GM19397 (cell line): Measurements from ENCODE around the gene STIM2.
"Not testable (repeated sequence)": the region's sequence is repeated elsewhere in the genome, so short reads cannot be mapped to it uniquely, and the experiment has no call there.

Experiments used
- ATAC-seq: cut with Tn5 transposase; IDR thresholded peaks from one replicate; pipeline ENCODE4 v1.9.1; 2021; ENCODE audit warnings: mild to moderate bottlenecking, moderate library complexity; ENCODE audit not compliant: unreplicated experiment

STIM2 gene

GRCh38 chr4:26866781-26867180 lies 6.1 kb downstream of the STIM2 start:
- ATAC-seq, result no peak

GRCh38 chr4:26867914-26868684 lies 7.5 kb downstream of the STIM2 start:
- no peak for ATAC-seq

DNA sequence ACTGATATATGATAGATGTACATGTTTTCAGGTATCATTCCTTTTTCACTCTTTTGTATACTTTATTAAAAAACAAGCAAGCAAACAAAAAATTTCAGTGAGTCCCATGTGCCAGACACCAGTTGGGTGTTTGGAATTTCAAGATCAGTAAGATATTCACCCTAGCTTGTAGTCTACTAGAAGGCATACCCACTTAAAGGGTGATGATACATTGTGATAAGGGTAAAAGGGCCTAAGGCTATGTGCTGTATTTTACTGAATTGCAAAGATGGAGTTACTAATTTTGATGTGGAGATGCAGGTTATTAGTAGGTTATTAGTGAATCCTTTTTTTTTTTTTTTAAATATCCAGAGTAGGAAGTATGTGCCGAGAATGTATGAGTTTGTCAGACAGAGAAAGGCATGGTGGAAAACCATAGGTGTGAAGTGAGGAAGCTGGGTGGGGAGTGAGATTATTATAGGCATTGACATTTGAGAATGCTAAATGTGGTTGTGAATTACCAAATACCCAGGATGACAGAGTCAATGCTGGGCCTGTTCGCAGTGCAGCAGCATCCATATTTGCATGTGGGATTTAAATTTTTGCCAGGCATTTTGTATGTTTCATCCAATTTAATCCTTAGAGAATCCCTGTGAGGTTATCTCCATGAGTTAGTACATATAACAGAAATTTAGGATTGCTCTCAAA lies 10.1 kb downstream of the STIM2 start:
- ATAC-seq, result no peak

- ATAC-seq, result no peak
Measured at GRCh38 chr4:26871611-26872010, 11.0 kb downstream of the STIM2 start.

DNA sequence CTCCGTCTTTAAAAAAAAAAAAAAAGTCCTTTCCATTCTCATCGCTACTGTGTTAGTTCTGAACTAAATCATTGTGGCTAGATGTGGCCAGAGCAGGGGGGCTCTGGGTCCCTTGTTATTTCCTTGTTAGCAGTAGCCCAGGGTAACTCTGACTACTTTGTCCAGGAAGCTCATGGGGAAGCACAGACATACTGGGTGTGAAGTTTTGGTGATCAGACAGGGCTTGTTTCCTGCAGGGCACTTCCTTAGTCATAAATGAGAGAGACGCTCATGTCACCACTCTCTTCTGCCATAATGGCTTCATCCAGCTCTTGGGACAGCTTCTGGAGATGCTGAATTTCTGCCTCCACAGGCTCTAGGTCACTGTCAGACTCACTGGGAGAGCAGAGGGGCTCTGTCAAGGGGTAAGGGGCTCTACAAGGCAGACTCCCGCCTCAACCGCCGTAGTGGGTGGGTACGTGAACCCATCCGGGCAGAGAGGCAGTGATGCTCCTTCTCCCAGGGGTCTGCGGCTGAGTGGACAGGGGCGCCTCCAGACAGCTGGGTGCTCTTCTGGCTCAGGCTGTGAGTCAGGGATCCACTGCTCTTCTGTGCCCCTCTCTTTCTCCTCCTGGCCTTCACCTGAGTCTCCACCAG lies 12.9 kb downstream of the STIM2 start:
- peak; percentile 78 for ATAC-seq

GRCh38 chr4:26874110-26874509 lies 13.5 kb downstream of the STIM2 start:
- ATAC-seq, result no peak

GRCh38 chr4:26877406-26877805 lies 16.8 kb downstream of the STIM2 start:
- ATAC-seq, result no peak

GRCh38 chr4:26877961-26878360 lies 17.3 kb downstream of the STIM2 start:
- ATAC-seq, result no peak

DNA sequence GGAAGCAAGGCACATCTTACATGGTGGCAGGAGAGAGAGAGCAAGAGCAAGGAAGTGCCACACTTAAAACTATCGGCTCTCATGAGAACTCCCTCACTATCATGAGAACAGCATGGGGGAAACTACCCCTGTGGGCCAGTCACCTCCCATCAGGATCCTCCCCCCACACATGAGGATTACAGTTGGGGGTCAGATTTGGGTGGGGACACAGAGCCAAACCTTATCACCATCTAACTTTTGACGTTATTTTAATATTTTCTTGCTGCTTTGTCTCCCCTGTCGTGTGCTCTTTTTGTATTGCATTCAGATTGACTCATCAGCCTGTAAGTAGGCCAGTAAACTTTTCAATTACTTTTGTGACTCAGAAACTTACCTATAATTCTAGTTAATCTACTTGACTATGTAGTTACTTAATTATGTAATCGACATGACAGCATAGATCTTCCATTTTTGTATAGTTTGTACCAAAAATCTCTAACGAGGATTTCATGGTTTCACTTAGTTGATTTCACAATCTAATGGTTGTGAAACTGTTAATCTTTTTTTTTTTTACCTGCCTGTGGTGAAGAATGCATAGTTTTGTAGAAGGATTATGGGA lies 18.3 kb downstream of the STIM2 start:
- no peak for ATAC-seq

GRCh38 chr4:26879805-26880204 lies 19.2 kb downstream of the STIM2 start:
- ATAC-seq, result no peak

DNA sequence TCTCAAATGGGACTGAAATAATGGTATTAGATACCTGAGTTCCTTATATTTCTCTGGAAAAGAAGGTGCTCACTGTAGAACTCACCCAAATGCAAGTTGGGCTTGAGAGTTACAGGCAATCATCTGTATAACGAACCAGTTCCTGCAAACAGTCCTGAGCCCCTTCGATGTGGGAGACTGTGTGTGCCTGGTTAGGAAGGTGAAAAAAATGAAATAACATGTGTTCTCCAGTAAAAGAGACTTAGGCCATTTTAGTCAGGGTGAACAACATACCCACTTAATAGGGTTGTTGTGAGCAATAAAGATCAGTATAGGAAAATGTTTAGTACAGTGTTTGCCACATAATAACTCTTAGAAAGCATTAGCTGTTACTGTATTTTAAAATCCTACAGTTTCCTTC lies 23.4 kb downstream of the STIM2 start:
- ATAC-seq, result no peak

DNA sequence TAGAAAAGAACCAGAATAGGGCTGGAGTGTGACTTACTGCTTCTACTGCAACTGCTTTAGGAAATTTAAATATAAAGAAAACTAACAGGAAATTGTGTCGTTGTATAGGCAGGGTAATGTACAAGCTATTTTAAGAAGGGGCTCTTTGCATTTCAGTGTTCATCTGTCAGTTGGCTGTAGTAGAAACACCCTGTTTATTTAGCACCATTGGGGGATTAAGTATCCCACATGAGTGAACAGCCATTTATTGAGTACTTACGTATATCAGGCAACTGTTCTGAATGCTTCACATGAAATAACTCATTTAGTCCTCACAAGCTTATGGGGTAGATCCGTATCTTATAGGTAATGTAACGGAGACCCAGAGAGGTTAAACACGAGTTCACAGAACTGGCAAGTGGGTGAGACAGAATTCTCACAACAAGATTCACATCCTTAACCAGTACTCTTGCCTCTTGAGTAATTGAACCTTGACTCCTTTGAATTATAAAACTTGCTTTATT lies 23.9 kb downstream of the STIM2 start:
- ATAC-seq, result peak; percentile 78

GRCh38 chr4:26885912-26886274 lies 25.3 kb downstream of the STIM2 start:
- ATAC-seq, result peak; percentile 54

DNA sequence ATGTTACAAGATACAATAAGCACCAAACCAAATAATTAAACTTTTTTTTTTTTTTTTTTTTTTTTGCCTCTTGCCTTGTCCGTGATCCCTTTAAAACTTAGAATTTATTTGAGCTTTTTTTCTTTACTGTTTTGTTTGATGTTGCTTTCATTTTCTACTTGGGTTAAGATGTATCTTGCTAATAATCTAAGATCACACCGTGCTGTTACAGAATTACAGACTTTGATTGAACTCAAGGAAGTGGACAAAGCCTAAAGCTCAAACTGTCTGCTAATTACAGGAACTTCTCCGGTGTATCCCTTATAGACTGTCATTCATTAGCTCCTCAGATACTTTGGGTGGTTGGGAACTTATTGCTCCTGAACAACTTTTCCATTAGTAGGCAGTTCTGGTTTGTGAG lies 26.5 kb downstream of the STIM2 start:
- ATAC-seq, result no peak

DNA sequence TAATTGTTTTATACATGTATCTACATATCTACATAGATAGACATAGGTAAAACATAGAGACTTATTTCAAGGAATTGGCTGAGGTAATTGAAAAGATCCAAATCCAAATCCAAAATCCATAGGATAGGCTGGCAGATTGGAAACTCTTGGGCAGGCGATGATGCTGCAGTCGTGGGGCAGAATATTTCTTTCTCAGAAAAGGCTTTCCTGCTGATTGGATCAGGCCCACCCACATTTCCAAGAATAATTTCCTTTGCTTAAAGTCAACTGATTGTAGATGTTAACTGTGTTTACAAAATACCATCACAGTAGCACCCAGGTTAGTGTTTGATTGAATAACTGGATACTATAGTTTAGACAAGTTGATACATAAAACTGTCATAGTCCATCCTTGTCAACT lies 27.2 kb downstream of the STIM2 start:
- no peak for ATAC-seq

DNA sequence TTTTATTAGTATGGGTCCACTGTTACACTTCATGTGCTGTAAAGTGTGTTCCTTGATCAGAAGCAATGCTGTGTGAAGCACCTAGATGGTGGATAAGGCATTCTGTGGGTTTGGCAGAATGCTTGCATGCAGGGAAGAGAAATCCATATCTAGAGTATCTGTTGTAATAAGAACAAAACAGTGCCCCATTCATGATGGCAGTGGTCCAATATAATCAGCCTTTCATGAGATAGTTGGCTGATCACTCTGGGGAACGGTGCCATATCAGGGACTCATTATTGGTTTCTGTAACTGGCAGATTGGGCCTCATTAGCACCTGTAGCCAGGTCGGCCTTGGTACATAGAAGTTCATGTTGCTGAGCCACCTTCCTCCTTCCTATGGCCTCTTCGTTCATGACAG lies 28.7 kb downstream of the STIM2 start:
- ATAC-seq, result no peak

DNA sequence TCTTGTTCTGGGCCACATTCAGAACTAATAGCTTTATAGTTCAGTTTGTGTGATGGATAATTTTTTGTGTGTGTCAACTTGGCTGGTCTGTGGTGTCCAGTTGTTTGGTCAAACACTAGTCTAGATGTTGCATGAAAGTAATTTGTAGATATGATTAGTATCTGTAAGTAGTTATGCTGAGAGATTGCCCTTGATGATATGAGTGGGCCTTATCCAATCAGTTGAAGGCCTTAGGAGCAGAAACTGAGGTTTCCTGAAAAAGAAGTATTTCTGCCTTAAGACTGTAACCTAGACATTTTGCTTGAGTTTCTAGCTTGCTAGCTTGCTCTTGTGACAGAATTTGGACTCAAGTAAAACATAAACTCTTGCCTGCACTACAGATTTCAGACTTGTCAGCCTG lies 30.4 kb downstream of the STIM2 start:
- no peak for ATAC-seq

- no peak for ATAC-seq
Measured at GRCh38 chr4:26891867-26892266, 31.2 kb downstream of the STIM2 start.

GRCh38 chr4:26892480-26893150 lies 32.0 kb downstream of the STIM2 start:
- ATAC-seq, result no peak

- ATAC-seq, result no peak
Measured at GRCh38 chr4:26893491-26893890, 32.9 kb downstream of the STIM2 start.

- ATAC-seq, result not testable (repeated sequence)
Measured at GRCh38 chr4:26894881-26895280, 34.2 kb downstream of the STIM2 start.
